ENCODE results near the gene CAMK2B. TPM values are rescaled to one million over a fixed set of nuclear protein-coding genes. Genes with fewer than 3 reads are reported as not detected.

Gene CAMK2B
- total RNA-seq: 4.7 TPM

GRCh38 chr7:44325201-44325671 is at the start of gene CAMK2B:
Gene CAMK2B, minus strand, starts transcription at chr7:44325594. Its CDS starts 173 bp downstream, at chr7:44325421.
- peaks cover 3 to 12% (median 7%) of the 10 kb centered on the region in 3 donors for H3K27me3 ChIP-seq (ENCODE audit: control insufficient read depth in 3 of 3, insufficient read depth in 3 of 3, low read length in 3 of 3)
- H3K36me3 ChIP-seq (ENCODE audit: control insufficient read depth in 3 of 3, insufficient read depth in 3 of 3, low read length in 3 of 3): no peaks in the 10 kb centered on the region
- peak within 1 kb of the TSS; percentile 96 for H3K27ac ChIP-seq (ENCODE audit: low read depth, low read length)
- H3K4me3 ChIP-seq (ENCODE audit: low read length in 3 of 3): peak within 1 kb of the TSS; percentile 67 to 79 (median 74)
- peak within 1 kb of the TSS; percentile 83 to 87 (median 87) for H3K9ac ChIP-seq (ENCODE audit: low read depth in 1 of 3, low read length in 3 of 3)
- no peaks in the 10 kb centered on the region for H3K9me3 ChIP-seq (ENCODE audit: control insufficient read depth in 3 of 3, low read length in 3 of 3)
- H3K4me1 ChIP-seq (ENCODE audit: control insufficient read depth in 3 of 3, insufficient read depth in 3 of 3, low read length in 3 of 3): peaks cover 28 to 48% (median 42%) of the 10 kb centered on the region in 3 donors

- H3K27ac ChIP-seq (ENCODE audit: low read depth, low read length): no peak overlapping the region
- no peak overlapping the region for H3K4me3 ChIP-seq (ENCODE audit: low read length in 3 of 3)
- no peaks in the 10 kb centered on the region for H3K9me3 ChIP-seq (ENCODE audit: control insufficient read depth in 3 of 3, low read length in 3 of 3)
- peaks cover 0 to 4% (median 0%) of the 10 kb centered on the region in 3 donors for H3K27me3 ChIP-seq (ENCODE audit: control insufficient read depth in 3 of 3, insufficient read depth in 3 of 3, low read length in 3 of 3)
- no peaks in the 10 kb centered on the region for H3K36me3 ChIP-seq (ENCODE audit: control insufficient read depth in 3 of 3, insufficient read depth in 3 of 3, low read length in 3 of 3)
- H3K4me1 ChIP-seq (ENCODE audit: control insufficient read depth in 3 of 3, insufficient read depth in 3 of 3, low read length in 3 of 3): peaks cover 0 to 8% (median 5%) of the 10 kb centered on the region in 3 donors
- H3K9ac ChIP-seq (ENCODE audit: low read depth in 1 of 3, low read length in 3 of 3): no peak overlapping the region
Observed at GRCh38 chr7:44374007-44374763, 48.8 kb upstream of the CAMK2B start.

- H3K9ac ChIP-seq (ENCODE audit: low read depth in 1 of 3, low read length in 3 of 3): no peak overlapping the region
- peaks cover 0 to 8% (median 5%) of the 10 kb centered on the region in 3 donors for H3K4me1 ChIP-seq (ENCODE audit: control insufficient read depth in 3 of 3, insufficient read depth in 3 of 3, low read length in 3 of 3)
- peaks cover 0 to 4% (median 1%) of the 10 kb centered on the region in 3 donors for H3K27me3 ChIP-seq (ENCODE audit: control insufficient read depth in 3 of 3, insufficient read depth in 3 of 3, low read length in 3 of 3)
Observed at GRCh38 chr7:44373418-44373740, 48.0 kb upstream of the CAMK2B start.

GRCh38 chr7:44372560-44373417 is 47.4 kb upstream of the CAMK2B start:
- H3K36me3 ChIP-seq (ENCODE audit: control insufficient read depth in 3 of 3, insufficient read depth in 3 of 3, low read length in 3 of 3): no peaks in the 10 kb centered on the region
- no peaks in the 10 kb centered on the region for H3K9me3 ChIP-seq (ENCODE audit: control insufficient read depth in 3 of 3, low read length in 3 of 3)
- no peak overlapping the region for H3K27ac ChIP-seq (ENCODE audit: low read depth, low read length)
- H3K4me3 ChIP-seq (ENCODE audit: low read length in 3 of 3): no peak overlapping the region
- H3K27me3 ChIP-seq (ENCODE audit: control insufficient read depth in 3 of 3, insufficient read depth in 3 of 3, low read length in 3 of 3): peaks cover 0 to 7% (median 6%) of the 10 kb centered on the region in 3 donors
- H3K4me1 ChIP-seq (ENCODE audit: control insufficient read depth in 3 of 3, insufficient read depth in 3 of 3, low read length in 3 of 3): peaks cover 0 to 8% (median 5%) of the 10 kb centered on the region in 3 donors
- no peak overlapping the region for H3K9ac ChIP-seq (ENCODE audit: low read depth in 1 of 3, low read length in 3 of 3)

More at GRCh38 chr7:44373418-44373740, 48.0 kb upstream of the CAMK2B start:
- Histone ChIP-seq H3K27ac (ENCODE audit: low read depth, low read length) (no peak overlapping the region), H3K4me3 (ENCODE audit: low read length in 3 of 3) (no peak overlapping the region), H3K9me3 (ENCODE audit: control insufficient read depth in 3 of 3, low read length in 3 of 3) (no peaks in the 10 kb centered on the region), H3K36me3 (ENCODE audit: control insufficient read depth in 3 of 3, insufficient read depth in 3 of 3, low read length in 3 of 3) (no peaks in the 10 kb centered on the region)

GRCh38 chr7:44368885-44369284 is 43.5 kb upstream of the CAMK2B start:
- H3K4me3 ChIP-seq (ENCODE audit: low read length in 3 of 3): no peak overlapping the region
- no peaks in the 10 kb centered on the region for H3K4me1 ChIP-seq (ENCODE audit: control insufficient read depth in 3 of 3, insufficient read depth in 3 of 3, low read length in 3 of 3)
- peaks cover 0 to 6% (median 5%) of the 10 kb centered on the region in 3 donors for H3K27me3 ChIP-seq (ENCODE audit: control insufficient read depth in 3 of 3, insufficient read depth in 3 of 3, low read length in 3 of 3)
- H3K9ac ChIP-seq (ENCODE audit: low read depth in 1 of 3, low read length in 3 of 3): no peak overlapping the region
- H3K9me3 ChIP-seq (ENCODE audit: control insufficient read depth in 3 of 3, low read length in 3 of 3): no peaks in the 10 kb centered on the region
- H3K36me3 ChIP-seq (ENCODE audit: control insufficient read depth in 3 of 3, insufficient read depth in 3 of 3, low read length in 3 of 3): no peaks in the 10 kb centered on the region
- H3K27ac ChIP-seq (ENCODE audit: low read depth, low read length): no peak overlapping the region

- H3K27me3 ChIP-seq (ENCODE audit: control insufficient read depth in 3 of 3, insufficient read depth in 3 of 3, low read length in 3 of 3): peaks cover 0 to 6% (median 5%) of the 10 kb centered on the region in 3 donors
Observed at GRCh38 chr7:44368455-44368854, 43.1 kb upstream of the CAMK2B start.

GRCh38 chr7:44367475-44368043 is 42.2 kb upstream of the CAMK2B start:
- no peak overlapping the region for H3K27ac ChIP-seq (ENCODE audit: low read depth, low read length)
- H3K4me1 ChIP-seq (ENCODE audit: control insufficient read depth in 3 of 3, insufficient read depth in 3 of 3, low read length in 3 of 3): no peaks in the 10 kb centered on the region
- no peak overlapping the region for H3K4me3 ChIP-seq (ENCODE audit: low read length in 3 of 3)
- no peaks in the 10 kb centered on the region for H3K9me3 ChIP-seq (ENCODE audit: control insufficient read depth in 3 of 3, low read length in 3 of 3)
- H3K9ac ChIP-seq (ENCODE audit: low read depth in 1 of 3, low read length in 3 of 3): no peak overlapping the region
- peaks cover 0 to 6% (median 5%) of the 10 kb centered on the region in 3 donors for H3K27me3 ChIP-seq (ENCODE audit: control insufficient read depth in 3 of 3, insufficient read depth in 3 of 3, low read length in 3 of 3)
- H3K36me3 ChIP-seq (ENCODE audit: control insufficient read depth in 3 of 3, insufficient read depth in 3 of 3, low read length in 3 of 3): no peaks in the 10 kb centered on the region

More at GRCh38 chr7:44368455-44368854, 43.1 kb upstream of the CAMK2B start:
- Histone ChIP-seq H3K9ac (ENCODE audit: low read depth in 1 of 3, low read length in 3 of 3) (no peak overlapping the region), H3K9me3 (ENCODE audit: control insufficient read depth in 3 of 3, low read length in 3 of 3) (no peaks in the 10 kb centered on the region), H3K27ac (ENCODE audit: low read depth, low read length) (no peak overlapping the region), H3K4me1 (ENCODE audit: control insufficient read depth in 3 of 3, insufficient read depth in 3 of 3, low read length in 3 of 3) (no peaks in the 10 kb centered on the region), H3K4me3 (ENCODE audit: low read length in 3 of 3) (no peak overlapping the region), H3K36me3 (ENCODE audit: control insufficient read depth in 3 of 3, insufficient read depth in 3 of 3, low read length in 3 of 3) (no peaks in the 10 kb centered on the region)

GRCh38 chr7:44366986-44367385 is 41.6 kb upstream of the CAMK2B start:
- Histone ChIP-seq H3K9ac (ENCODE audit: low read depth in 1 of 3, low read length in 3 of 3) (no peak overlapping the region), H3K4me1 (ENCODE audit: control insufficient read depth in 3 of 3, insufficient read depth in 3 of 3, low read length in 3 of 3) (no peaks in the 10 kb centered on the region), H3K27ac (ENCODE audit: low read depth, low read length) (no peak overlapping the region), H3K9me3 (ENCODE audit: control insufficient read depth in 3 of 3, low read length in 3 of 3) (no peaks in the 10 kb centered on the region), H3K4me3 (ENCODE audit: low read length in 3 of 3) (no peak overlapping the region), H3K36me3 (ENCODE audit: control insufficient read depth in 3 of 3, insufficient read depth in 3 of 3, low read length in 3 of 3) (no peaks in the 10 kb centered on the region), H3K27me3 (ENCODE audit: control insufficient read depth in 3 of 3, insufficient read depth in 3 of 3, low read length in 3 of 3) (peaks cover 0 to 6% (median 5%) of the 10 kb centered on the region in 3 donors)

GRCh38 chr7:44353668-44354067 is 28.3 kb upstream of the CAMK2B start:
- no peak overlapping the region for H3K4me3 ChIP-seq (ENCODE audit: low read length in 3 of 3)
- no peaks in the 10 kb centered on the region for H3K27me3 ChIP-seq (ENCODE audit: control insufficient read depth in 3 of 3, insufficient read depth in 3 of 3, low read length in 3 of 3)
- no peaks in the 10 kb centered on the region for H3K36me3 ChIP-seq (ENCODE audit: control insufficient read depth in 3 of 3, insufficient read depth in 3 of 3, low read length in 3 of 3)
- no peak overlapping the region for H3K27ac ChIP-seq (ENCODE audit: low read depth, low read length)
- no peaks in the 10 kb centered on the region for H3K9me3 ChIP-seq (ENCODE audit: control insufficient read depth in 3 of 3, low read length in 3 of 3)
- no peak overlapping the region for H3K9ac ChIP-seq (ENCODE audit: low read depth in 1 of 3, low read length in 3 of 3)
- peaks cover 2 to 9% (median 3%) of the 10 kb centered on the region in 3 donors for H3K4me1 ChIP-seq (ENCODE audit: control insufficient read depth in 3 of 3, insufficient read depth in 3 of 3, low read length in 3 of 3)

Measured in skeletal muscle tissue (tissue), 4 donors.